Measurements from ENCODE around the gene ENPP3.

DNA sequence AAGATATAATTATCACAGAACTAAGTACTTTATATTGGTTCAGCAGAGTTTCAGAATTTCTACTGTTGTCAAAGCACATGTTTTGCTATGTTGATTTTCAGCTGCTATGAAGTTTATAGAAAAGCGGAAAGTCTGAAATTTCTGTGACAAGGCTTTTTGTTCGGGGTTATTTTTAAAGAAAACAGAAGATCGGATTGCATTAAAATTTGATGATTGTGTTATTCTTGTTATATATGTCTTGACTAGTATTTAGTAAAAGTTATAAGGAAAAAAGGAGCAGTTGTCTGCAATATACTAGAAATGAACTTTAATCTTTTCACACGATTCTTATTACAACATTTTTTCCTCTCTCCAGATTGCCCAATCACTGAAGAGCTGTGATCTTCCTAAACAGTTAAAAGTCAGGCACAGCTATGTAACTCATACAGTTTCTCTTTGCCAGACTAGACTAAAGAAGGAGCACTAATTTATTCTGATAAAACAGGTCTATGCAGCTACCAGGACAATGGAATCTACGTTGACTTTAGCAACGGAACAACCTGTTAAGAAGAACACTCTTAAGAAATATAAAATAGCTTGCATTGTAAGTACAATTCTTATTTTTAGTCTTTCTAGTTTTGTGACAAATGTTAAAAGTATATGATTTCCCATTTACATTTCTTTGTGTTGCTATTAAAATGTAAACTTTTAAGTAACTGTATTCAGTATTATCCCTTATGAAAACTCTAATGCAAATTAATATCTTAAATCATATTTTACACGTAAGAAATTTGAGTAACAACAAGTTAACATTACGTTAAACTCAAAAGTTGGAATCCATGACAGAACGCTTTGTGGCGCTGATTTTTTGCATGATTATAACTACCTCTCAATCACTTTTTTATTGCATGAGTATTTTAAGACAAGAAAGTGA lies at the start of gene ENPP3:
- TF ChIP-seq POLR2A (IDR thresholded peaks at IDR 0.05) (no peak), CTCF (IDR thresholded peaks at IDR 0.05) (no peak), POLR2AphosphoS5 (IDR thresholded peaks at IDR 0.05) (no peak)
